Pons (tissue), 1 donor: ENCODE results near the gene ERG28.

ENCODE experiments used
- DNase-seq: peaks from one replicate; pipeline ENCODE4 v3.0.0-alpha.2; 2016; ENCODE audit warnings: low spot score

ERG28 gene

DNA sequence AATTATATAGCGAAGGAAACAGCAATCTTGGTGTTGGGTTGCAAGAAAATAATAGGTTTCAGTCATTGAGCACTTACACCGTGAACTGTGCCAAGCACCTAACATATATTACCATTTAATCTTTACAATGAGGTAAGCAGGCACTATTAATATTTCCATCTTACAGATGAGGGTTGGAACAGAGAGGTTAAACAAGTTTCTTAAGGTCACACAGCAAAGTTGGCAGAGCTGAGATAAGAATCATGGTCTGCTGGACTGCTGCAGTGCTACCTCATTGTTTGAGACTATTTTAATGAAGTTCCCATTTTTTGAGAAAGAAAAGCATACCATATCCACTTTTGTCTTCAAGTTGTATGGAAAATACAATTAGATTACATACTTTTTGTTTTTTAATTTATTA, 1.7 kb downstream of the ERG28 start:
- no peak for DNase-seq

GRCh38 chr14:75657331-75657730, 3.3 kb downstream of the ERG28 start:
- no peak for DNase-seq

DNA sequence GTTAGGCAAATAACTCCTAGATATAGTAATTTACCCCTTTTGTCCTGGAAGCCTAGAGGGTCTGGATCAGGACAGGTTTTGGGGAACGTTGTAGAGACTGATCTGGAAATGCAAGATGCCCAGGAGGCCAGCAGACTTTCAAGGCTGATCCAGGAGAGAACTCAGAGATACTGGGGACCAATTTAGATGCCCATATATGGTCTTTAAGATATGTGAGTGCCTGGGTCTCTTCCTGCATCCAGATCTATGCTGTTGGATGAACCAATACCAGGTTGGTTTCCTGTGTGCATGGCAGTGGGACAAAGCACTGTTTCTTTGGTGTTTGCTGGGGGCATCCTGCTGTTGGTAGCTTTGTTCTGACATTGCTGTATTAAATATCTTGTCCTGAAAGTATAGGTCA, 5.4 kb downstream of the ERG28 start:
- DNase-seq: no peak

DNA sequence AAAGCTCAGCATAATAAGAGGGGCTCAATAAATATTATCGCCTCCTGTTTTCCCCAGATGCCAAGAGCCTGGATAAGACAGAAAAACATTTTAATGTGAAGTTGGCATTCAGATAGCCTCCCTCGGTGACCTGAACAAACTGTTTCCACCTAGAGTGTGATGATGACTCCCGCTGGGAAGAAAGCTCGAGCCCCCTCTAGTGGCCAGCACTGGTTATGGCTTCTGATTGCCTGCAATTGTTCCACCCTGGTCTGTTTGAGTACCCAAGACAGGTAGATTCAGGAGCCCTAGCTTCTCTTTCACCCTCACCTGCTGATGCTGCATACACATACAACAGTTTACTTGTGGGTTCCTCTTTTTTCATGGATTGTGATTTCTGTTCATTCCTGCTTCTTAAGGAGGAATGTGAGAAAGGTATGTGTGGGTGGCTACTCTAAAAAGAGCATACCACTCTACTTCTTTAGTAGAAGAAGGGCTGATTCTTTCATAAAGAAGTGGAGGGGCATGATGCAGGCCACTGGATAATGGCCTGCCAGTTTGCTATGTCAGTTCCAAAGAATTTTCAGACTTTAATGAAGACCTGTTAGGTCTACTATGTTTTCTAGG, 6.4 kb downstream of the ERG28 start:
- peak; percentile 75 for DNase-seq

GRCh38 chr14:75653563-75653962, 7.1 kb downstream of the ERG28 start:
- no peak for DNase-seq

DNA sequence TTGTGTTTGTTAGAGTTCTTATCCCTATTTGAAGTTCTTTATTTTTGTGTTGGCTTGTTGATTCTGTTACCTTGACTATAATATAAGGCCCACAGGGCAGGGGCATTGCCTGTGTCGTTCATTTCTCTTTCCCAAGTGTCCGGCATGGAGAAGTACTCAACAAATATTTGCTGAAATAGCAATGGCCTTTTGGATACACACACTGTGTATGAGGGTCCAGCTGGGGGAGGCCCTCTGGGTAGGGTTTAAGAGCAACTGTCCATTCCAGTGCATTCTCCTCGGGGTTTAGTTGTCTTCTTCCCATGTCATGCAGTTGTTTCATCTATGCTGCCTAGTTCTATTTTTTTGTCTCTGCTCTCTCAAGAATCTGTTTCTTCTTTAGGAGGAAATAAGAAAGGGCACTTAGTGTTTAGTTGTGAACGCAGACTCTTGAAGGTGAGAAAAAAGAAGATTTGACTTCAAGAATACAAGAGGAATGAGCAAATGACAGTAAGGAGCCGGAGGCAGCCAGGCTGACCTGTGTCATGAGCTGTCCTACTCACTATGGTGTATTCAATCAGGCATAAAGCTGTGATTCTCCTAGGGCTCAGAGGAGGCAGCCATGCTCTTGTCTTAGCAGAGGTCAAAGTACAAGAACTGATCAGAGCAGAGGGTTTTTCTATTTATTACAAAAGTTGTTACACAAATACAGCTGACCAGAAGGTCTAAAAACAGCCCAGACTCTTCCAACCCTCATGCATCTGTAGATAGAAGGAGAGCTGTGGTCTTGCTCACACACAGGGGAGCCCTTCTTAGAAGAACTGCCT, 10.2 kb downstream of the ERG28 start:
- DNase-seq: no peak

DNA sequence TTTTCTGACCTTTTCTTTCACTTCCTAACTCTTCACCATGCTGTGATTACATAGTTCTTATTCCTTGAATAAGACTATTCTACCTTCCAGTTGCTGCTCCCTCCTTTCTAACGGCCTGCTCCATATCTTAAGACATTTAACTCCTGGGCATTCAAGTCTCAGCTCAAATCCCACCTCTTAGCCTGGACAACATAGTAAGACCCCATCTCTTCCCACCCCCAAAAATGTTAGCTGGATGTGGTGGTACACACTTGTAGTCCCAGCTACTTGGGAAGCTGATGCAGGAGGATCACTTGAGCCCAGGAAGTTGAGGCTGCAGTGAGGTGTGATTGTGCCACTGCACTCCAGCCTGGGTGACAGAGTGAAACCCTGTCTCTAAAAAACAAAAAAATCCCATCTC, 10.9 kb downstream of the ERG28 start:
- no peak for DNase-seq

GRCh38 chr14:75649337-75649736, 11.3 kb downstream of the ERG28 start:
- DNase-seq: no peak

GRCh38 chr14:75648066-75648838, 12.4 kb downstream of the ERG28 start:
- DNase-seq: peak; percentile 48

GRCh38 chr14:75647640-75648039, 13.0 kb downstream of the ERG28 start:
- no peak for DNase-seq

GRCh38 chr14:75646762-75647161, 13.9 kb downstream of the ERG28 start:
- no peak for DNase-seq

DNA sequence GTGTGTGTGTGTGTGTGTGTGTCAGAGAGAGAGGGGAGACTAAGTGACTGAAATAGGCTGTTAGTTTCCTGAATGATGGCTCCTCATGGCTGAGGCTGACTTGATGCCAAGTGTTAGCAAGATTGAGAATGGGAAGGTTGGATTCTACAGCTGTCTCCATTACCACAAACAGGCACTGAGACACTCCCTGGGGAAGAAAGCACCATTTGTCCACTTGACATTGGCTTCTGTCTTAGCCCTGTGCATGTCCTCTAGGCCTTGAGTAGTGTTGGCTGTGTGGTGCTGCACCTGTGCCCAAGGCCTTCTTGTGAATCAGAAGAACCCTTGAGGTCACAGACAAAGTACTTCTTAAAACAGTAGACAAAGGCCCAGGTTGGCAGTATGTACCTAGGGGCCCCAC, 15.6 kb downstream of the ERG28 start:
- DNase-seq: no peak

- DNase-seq: no peak
These were observed 16.7 kb downstream of the ERG28 start for GRCh38 chr14:75643985-75644384.

GRCh38 chr14:75640876-75641275, 19.8 kb downstream of the ERG28 start:
- DNase-seq: no peak

DNA sequence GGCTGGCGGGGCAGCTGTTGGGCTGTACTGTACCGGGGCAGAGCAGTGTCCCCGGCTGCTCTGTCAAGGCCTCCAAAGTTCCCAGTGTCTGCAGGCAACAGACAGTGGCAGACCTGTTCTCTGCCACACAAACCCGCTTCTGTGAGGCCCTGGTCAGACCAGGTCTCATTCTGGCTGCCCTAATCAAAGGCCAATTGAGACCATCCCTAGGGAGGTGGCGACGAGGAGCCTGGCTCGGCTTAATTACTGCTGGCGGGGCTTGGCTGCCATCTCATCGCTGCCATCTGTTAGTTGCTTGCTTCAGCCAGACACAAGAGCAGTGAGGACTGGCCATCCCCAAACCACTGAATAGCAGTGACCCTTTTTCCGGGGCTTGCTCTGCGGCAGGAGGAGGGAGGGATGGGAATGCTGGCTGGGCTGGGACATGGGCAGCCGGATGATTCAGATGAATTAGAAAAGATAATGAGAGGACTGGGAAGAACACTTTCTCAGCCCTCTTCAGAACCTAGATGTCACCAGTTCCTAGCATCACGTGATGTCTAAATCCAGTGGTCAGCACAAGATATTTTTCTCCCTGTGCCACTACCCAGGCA, 24.5 kb downstream of the ERG28 start:
- DNase-seq: peak; percentile 77

- DNase-seq: no peak
These were observed 25.8 kb downstream of the ERG28 start for GRCh38 chr14:75634848-75635247.

- no peak for DNase-seq
These were observed 29.2 kb downstream of the ERG28 start for GRCh38 chr14:75631453-75631831.

DNA sequence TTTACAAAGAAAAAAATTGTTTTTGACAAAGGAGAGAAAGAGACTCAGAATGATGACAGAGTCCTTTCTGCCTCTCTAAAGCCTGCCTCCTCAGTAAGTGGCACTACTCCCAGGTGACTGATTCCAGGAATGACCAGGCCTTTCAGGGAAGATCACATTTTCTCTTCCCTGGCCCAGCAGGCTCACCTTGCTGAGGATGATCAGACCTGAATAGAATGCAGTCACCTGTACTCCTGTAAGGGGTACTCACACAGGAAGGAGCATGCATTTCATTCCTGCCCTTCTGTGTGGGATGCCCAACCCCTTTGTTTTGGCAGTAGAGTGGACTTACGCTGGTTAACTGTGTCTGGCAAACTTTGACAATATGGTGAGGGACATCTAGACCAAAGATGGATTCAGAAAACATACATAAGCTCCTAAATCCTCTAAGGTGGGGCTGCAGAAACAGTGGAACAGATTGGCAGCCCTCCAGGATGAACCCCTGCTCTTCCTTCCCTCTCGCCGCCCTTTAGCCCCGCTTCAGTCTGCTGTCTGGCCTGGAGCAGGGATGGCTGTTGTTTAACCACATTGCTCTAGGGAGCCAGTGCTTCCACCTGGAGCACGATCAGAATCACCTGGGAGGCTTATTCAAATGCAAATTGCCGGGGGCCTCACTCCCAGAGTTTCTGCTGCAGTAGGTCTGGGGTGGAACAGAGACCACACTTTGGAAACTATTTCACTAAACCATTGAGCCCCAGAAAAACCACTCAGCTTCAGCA, 29.8 kb downstream of the ERG28 start:
- DNase-seq: no peak

DNA sequence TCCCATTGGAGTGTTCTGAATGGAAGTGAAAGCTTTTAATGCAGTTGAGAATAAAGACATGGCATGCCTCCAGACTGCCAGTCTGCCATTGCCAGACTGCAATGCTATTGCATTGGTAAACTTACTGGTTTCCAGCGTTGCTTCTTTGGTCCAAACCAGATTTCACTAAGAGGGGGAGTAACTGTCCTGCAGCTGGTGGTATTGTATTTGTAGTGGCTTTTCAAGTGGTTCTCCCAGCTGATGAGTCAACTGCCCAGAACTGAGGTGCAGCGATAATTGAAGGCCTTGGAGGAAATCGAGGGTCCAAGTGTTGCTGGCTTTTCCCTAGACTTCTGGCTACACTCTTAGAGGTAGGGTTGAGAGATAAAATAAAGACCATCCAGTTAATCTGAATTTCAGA, 31.9 kb downstream of the ERG28 start:
- no peak for DNase-seq

GRCh38 chr14:75627406-75627805, 33.3 kb downstream of the ERG28 start:
- no peak for DNase-seq

DNA sequence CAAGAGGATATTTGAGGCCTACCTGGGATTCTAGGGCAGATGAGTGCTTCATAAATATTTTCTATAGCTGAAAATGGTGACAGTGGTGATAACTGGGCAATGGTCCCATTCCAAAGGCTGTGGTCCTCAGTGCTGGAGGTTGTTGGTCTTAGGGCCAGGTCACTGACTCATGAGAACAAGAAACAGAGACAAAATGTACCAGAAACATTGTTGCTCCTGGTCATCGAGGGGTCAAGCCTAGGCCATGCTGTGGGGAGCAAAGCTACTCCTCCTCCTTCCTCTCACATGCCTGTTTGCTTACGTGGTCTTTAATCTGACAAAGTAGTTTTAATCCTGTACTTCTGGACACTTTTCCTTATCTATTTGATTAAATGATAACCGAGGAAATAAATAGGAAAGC, 33.8 kb downstream of the ERG28 start:
- no peak for DNase-seq

DNA sequence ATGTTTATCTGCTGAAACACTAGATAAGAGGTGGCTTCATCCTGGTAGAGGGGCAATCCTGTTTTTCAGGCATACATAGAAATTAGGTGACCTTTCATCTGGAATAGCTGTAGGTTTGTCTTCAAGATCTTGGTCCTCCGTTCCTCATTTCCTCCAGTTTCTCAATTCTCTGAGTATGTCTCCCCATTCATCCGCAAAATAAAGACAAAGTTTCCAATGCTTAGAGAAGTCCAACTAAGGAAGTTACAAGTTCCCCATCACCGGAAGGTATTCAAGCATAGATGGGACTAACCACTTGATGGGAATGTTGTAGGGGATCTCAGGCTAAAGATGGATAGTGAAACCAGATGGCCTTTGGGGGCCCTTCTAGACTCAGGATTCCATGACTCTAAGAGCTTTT, 34.3 kb downstream of the ERG28 start:
- DNase-seq: no peak
